Esophagus muscularis mucosa (tissue), 4 donors: ENCODE results near the gene MCTP2. TPM values are rescaled to one million over a fixed set of nuclear protein-coding genes. Genes with fewer than 3 reads are reported as not detected.

Experiments
- DNase-seq: peaks from one replicate; pipeline ENCODE4 v3.0.0-alpha.2; 2017; ENCODE audit errors: extremely low spot score
- H3K27ac ChIP-seq, 4 donors: fragments of 200-600 bp; sonication (generic); replicated peaks in 1 of 4; 1 replicate in 3 of 4; 2 replicates in 1 of 4; pipeline ENCODE4 v1.5.1; 2016 to 2019; ENCODE audit warnings: mild to moderate bottlenecking in 1 of 4
- H3K27me3 ChIP-seq, 4 donors: fragments of 200-600 bp; sonication (generic); one replicate each; pipeline versions ENCODE4 v1.5.1 to v1.6.0; 2016 to 2019
- H3K36me3 ChIP-seq, 4 donors: fragments of 200-600 bp; sonication (generic); one replicate each; pipeline ENCODE4 v1.5.1; 2016 to 2019
- H3K4me1 ChIP-seq, 4 donors: fragments of 200-600 bp; sonication (generic); one replicate each; pipeline ENCODE4 v1.5.1; 2016 to 2019
- H3K4me3 ChIP-seq, 4 donors: fragments of 200-600 bp; sonication (generic); 1 replicate in 2 of 4; 2 replicates in 2 of 4; pipeline ENCODE4 v1.5.1; 2016 to 2019; ENCODE audit warnings: mild to moderate bottlenecking in 4 of 4, moderate library complexity in 1 of 4
- H3K9me3 ChIP-seq, 4 donors: fragments of 200-600 bp; sonication (generic); 1 replicate in 3 of 4; 2 replicates in 1 of 4; pipeline ENCODE4 v1.5.1; 2016 to 2019
- EP300 ChIP-seq: sonication (generic); formaldehyde crosslinking; IDR thresholded peaks from one replicate; pipeline ENCODE4 v1.6.1; 2017; ENCODE audit warnings: antibody characterized with exemption
- POLR2A ChIP-seq: fragments of 450-650 bp; IDR thresholded peaks from one replicate; pipeline ENCODE4 v1.6.1; 2017; ENCODE audit warnings: antibody characterized with exemption, moderate library complexity, mild to moderate bottlenecking, low read depth
- POLR2AphosphoS5 ChIP-seq, 2 donors: sonication (generic); formaldehyde crosslinking; IDR thresholded peaks; one replicate each; pipeline ENCODE4 v1.6.1; 2017; ENCODE audit warnings: antibody characterized with exemption in 2 of 2
- WGBS: methylation state at CpG from one replicate; pipeline ENCODE4 v1.1.5; 2018; 5-methylcytosine and 5-hydroxymethylcytosine counted together
- intact Hi-C: fragments of 100-400 bp; cut with DNase I; formaldehyde crosslinking; loops from one replicate; pipeline ENCODE4 v1.15.1; 2023
- total RNA-seq, 4 donors: library from RNA; depleted of rRNA; stranded (reverse); fragments of >200 nt; gene quantifications; one replicate each; pipeline versions ENCODE4 v1.1.0 to v1.2.1, GENCODE V29; 2016
- TF ChIP-seq, protein P1 (sequence below), 3 experiments: fragments of 200-600 bp in 2 of 3; fragments of 450-650 bp in 1 of 3; sonication (generic) in 2 of 3; IDR thresholded peaks; one replicate each; pipeline ENCODE4 v1.5.1; 2017 to 2019; ENCODE audit warnings: antibody characterized with exemption in 3 of 3, mild to moderate bottlenecking in 2 of 3, moderate library complexity in 1 of 3

MCTP2 gene
- total RNA-seq, 4 donors from 2014 or later = 2.4 to 14.6 (median 4.4) TPM

DNA sequence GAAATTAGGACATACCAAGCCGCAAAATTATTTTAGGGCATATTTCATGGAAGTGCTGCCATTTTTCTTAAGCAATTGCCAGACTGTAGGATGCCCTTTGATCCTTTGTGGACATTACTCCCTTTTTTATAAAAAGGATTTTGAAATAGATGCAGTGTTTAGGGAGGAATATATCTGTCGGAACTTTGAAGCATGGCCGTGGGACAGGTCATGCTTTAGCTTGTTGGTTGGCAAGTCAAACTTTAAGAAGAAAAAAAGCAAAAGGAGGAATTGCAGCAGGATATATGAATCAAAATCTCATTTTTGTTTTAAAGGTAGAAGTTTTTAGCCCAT is 122.1 kb downstream of the MCTP2 start:
- no peak for DNase-seq
- no peak for TF ChIP-seq POLR2AphosphoS5 (IDR thresholded peaks at IDR 0.05)
- TF ChIP-seq, protein P1, sequence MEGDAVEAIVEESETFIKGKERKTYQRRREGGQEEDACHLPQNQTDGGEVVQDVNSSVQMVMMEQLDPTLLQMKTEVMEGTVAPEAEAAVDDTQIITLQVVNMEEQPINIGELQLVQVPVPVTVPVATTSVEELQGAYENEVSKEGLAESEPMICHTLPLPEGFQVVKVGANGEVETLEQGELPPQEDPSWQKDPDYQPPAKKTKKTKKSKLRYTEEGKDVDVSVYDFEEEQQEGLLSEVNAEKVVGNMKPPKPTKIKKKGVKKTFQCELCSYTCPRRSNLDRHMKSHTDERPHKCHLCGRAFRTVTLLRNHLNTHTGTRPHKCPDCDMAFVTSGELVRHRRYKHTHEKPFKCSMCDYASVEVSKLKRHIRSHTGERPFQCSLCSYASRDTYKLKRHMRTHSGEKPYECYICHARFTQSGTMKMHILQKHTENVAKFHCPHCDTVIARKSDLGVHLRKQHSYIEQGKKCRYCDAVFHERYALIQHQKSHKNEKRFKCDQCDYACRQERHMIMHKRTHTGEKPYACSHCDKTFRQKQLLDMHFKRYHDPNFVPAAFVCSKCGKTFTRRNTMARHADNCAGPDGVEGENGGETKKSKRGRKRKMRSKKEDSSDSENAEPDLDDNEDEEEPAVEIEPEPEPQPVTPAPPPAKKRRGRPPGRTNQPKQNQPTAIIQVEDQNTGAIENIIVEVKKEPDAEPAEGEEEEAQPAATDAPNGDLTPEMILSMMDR (IDR thresholded peaks at IDR 0.05) = no peak
- TF ChIP-seq POLR2A = no peak
- no peak for TF ChIP-seq EP300
- H3K27ac ChIP-seq = no peak overlapping the region
- H3K4me3 ChIP-seq = no peak overlapping the region
- WGBS = 65% methylated on average over 3 of the region's 3 CpGs
- intact Hi-C loops = no loop called here
- no peaks in the 10 kb centered on the region for H3K36me3 ChIP-seq
- H3K4me1 ChIP-seq = no peaks in the 10 kb centered on the region
- H3K27me3 ChIP-seq = no peaks in the 10 kb centered on the region
- no peaks in the 10 kb centered on the region for H3K9me3 ChIP-seq

DNA sequence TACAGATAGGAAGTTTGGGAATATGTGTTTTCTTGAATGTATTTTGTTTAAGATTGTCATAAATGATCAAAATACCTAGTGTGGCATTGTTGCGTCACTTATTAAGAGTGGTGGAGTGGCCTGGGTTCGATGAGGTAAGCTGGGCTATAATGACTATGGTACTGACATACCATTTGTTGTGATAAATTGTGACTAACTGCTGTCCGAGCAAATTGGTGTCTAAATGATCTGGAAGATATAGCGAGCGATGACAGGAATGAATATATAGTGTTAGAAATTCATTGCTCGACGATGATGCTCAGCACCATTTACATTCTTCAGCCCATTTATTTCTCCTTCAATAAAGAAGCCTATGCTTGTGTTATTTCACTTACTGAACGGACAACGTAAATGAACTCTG is 123.3 kb downstream of the MCTP2 start:
- Histone ChIP-seq H3K9me3 (no peaks in the 10 kb centered on the region), H3K36me3 (no peaks in the 10 kb centered on the region), H3K4me1 (no peaks in the 10 kb centered on the region), H3K4me3 (no peak overlapping the region), H3K27ac (no peak overlapping the region), H3K27me3 (no peaks in the 10 kb centered on the region)
- TF ChIP-seq, protein P1 (IDR thresholded peaks at IDR 0.05) = no peak
- TF ChIP-seq POLR2AphosphoS5 (IDR thresholded peaks at IDR 0.05) (no peak), POLR2A (no peak), EP300 (no peak)
- WGBS = 89% methylated on average over 9 of the region's 9 CpGs
- intact Hi-C loops = no loop called here
- no peak for DNase-seq

DNA sequence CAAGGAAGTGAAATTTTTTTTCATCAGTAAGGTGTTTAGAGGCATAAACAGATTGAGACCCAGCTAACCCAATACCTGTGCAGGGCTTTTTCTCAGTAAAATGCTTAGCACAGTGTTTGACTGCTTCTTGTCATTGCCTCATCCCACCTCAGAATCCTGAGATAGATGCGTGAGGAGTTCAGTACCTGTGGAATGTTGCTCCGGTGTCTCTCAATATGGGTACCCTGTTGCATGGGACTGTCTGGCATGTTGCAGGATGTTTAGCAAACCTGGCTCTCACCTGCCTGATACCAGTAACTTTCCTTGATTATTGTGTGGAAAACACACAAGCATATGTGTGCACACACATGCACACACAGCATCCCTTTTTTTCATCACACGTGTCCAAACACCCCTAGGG is 128.4 kb downstream of the MCTP2 start:
- no peaks in the 10 kb centered on the region for H3K9me3 ChIP-seq
- no peaks in the 10 kb centered on the region for H3K4me1 ChIP-seq
- no peak for DNase-seq
- intact Hi-C loops = no loop called here
- no peaks in the 10 kb centered on the region for H3K27me3 ChIP-seq
- 97% methylated on average over 2 of the region's 3 CpGs for WGBS
- no peaks in the 10 kb centered on the region for H3K36me3 ChIP-seq
- no peak overlapping the region for H3K27ac ChIP-seq
- H3K4me3 ChIP-seq = no peak overlapping the region
- no peak for TF ChIP-seq POLR2A
- TF ChIP-seq, protein P1 (IDR thresholded peaks at IDR 0.05) = no peak
- no peak for TF ChIP-seq POLR2AphosphoS5 (IDR thresholded peaks at IDR 0.05)
- TF ChIP-seq EP300 = no peak

DNA sequence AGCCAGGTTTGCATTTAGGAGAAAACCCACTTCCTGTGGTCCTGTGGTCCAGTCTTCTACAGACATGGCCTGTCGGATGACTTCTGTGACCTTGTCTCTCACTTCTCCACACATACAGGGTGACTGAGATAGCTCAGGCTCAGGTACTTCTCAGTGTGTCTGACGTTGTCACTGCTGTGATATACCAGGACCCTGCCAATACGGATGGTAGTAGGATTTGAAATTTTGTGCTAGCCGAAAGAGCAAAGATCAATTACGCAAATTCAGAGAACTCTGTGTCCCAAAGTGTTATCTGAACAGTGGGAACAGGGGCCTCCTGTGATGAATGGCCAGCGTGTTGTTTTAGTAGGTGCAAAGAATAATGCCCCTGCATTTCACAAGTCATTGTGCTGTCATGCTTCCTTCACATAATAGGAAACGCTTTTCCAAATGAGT is 128.9 kb downstream of the MCTP2 start:
- Histone ChIP-seq H3K4me1 (no peaks in the 10 kb centered on the region), H3K27ac (no peak overlapping the region), H3K9me3 (no peaks in the 10 kb centered on the region), H3K36me3 (no peaks in the 10 kb centered on the region), H3K27me3 (no peaks in the 10 kb centered on the region), H3K4me3 (no peak overlapping the region)
- no peak for TF ChIP-seq POLR2AphosphoS5 (IDR thresholded peaks at IDR 0.05)
- no peak for TF ChIP-seq POLR2A
- no peak for TF ChIP-seq EP300
- TF ChIP-seq, protein P1 (IDR thresholded peaks at IDR 0.05) = no peak
- WGBS = 84% methylated on average over 7 of the region's 7 CpGs
- intact Hi-C loops = no loop called here
- no peak for DNase-seq

DNA sequence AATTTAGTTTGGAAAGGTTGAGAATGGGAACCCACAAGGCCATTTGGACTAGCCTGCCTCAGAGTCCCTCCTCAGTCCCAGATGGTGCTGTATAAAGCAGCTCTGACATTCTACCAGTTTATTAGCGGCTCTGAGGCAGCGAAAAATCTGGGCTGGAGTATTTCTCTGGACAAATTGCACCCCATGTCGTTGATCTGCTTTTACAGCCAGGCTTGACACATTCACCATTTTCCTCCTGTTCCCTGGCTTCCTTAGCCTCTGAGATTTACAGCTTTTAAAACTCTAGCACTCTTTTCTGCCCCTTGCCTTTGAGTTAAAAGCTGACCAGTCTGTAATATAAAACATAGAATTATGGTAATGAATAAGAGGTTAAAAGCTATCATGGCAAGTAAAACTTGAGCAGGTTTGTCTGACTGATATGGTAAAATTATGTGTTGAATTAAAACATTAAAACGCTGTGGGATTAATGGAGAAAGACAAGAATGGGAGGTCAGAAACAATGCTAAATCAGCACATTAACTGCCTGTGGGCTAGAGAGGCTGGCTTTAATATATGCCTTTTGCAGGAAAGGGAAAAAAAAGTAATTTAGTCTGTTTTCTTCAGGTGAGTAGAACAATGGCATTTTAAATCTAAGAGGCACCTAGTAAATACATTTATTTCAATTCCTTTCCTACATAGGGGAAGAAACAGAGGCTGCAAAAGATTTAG is 131.2 kb downstream of the MCTP2 start:
- Histone ChIP-seq H3K27me3 (no peaks in the 10 kb centered on the region), H3K9me3 (no peaks in the 10 kb centered on the region), H3K27ac (no peak overlapping the region), H3K4me1 (no peaks in the 10 kb centered on the region), H3K4me3 (no peak overlapping the region), H3K36me3 (no peaks in the 10 kb centered on the region)
- DNase-seq = no peak
- intact Hi-C loops = no loop called here
- TF ChIP-seq EP300 (no peak), POLR2AphosphoS5 (IDR thresholded peaks at IDR 0.05) (no peak), POLR2A (no peak)
- TF ChIP-seq, protein P1 (IDR thresholded peaks at IDR 0.05) = no peak
- 74% methylated on average over 4 of the region's 4 CpGs for WGBS
